Measurements from ENCODE around the gene MED4. TPM values are rescaled to one million over a fixed set of nuclear protein-coding genes. Genes with fewer than 3 reads are reported as not detected.

MED4 gene
- total RNA-seq, 1 donor from 2014 or later, result 34.6 TPM

DNA sequence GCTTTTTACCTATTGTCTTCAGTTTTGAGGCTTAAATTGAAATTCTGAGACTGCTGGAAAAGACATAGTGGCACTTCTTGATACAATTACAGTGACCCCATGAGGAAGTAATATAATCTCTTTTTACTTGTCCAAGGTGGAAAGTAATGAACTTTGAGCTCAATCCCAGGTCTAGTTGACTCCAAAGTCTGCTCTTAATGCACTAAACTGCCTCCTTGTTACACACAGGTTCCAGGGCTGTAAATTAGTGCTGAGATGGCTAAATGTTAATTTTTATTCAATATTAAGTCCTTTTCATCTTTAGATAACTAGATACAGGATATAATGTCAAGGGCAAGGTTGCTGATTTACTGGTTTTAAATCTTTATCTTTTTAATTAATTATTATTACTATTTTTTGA lies 54.9 kb downstream of the MED4 start:
- Mint-ChIP-seq H3K27ac (ENCODE audit: unreplicated experiment) (no peak overlapping the region), H3K9me3 (ENCODE audit: low read depth) (no peaks in the 10 kb centered on the region), H3K4me3 (ENCODE audit: unreplicated experiment) (no peak overlapping the region), H3K4me1 (ENCODE audit: low read depth) (peaks cover 55% of the 10 kb centered on the region), H3K36me3 (ENCODE audit: low read depth) (no peaks in the 10 kb centered on the region), H3K27me3 (ENCODE audit: low read depth) (no peaks in the 10 kb centered on the region)
- no peak for DNase-seq (ENCODE audit: low spot score)
- TF ChIP-seq, protein P1, sequence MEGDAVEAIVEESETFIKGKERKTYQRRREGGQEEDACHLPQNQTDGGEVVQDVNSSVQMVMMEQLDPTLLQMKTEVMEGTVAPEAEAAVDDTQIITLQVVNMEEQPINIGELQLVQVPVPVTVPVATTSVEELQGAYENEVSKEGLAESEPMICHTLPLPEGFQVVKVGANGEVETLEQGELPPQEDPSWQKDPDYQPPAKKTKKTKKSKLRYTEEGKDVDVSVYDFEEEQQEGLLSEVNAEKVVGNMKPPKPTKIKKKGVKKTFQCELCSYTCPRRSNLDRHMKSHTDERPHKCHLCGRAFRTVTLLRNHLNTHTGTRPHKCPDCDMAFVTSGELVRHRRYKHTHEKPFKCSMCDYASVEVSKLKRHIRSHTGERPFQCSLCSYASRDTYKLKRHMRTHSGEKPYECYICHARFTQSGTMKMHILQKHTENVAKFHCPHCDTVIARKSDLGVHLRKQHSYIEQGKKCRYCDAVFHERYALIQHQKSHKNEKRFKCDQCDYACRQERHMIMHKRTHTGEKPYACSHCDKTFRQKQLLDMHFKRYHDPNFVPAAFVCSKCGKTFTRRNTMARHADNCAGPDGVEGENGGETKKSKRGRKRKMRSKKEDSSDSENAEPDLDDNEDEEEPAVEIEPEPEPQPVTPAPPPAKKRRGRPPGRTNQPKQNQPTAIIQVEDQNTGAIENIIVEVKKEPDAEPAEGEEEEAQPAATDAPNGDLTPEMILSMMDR (IDR thresholded peaks at IDR 0.05), result no peak

DNA sequence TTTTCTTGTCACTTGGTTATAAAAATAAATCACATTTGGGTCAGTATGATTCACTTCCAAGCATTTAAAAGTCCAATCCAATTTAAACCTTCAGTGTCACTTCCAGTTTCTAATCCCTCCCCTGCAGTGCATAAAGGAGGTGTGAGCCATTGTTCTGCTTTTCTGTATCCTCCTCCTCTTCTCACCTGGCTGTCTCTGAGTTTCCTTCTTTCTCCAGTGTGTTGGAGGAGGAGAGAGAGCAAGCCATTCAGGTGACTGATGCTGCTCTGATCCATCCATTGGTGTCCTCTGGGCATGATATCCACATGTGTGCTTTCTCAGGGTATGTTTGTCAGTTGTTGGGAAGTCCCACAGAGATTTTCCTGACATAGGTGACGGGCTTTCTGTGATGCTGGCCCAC lies 56.1 kb downstream of the MED4 start:
- peak overlapping the region; percentile 99 for H3K27ac Mint-ChIP-seq (ENCODE audit: unreplicated experiment)
- peak overlapping the region; percentile 85 for H3K4me3 Mint-ChIP-seq (ENCODE audit: unreplicated experiment)
- no peak for DNase-seq (ENCODE audit: low spot score)
- TF ChIP-seq, protein P1 (IDR thresholded peaks at IDR 0.05), result no peak
- H3K9me3 Mint-ChIP-seq (ENCODE audit: low read depth), result peaks cover 3% of the 10 kb centered on the region
- peaks cover 48% of the 10 kb centered on the region for H3K4me1 Mint-ChIP-seq (ENCODE audit: low read depth)
- H3K27me3 Mint-ChIP-seq (ENCODE audit: low read depth), result no peaks in the 10 kb centered on the region
- H3K36me3 Mint-ChIP-seq (ENCODE audit: low read depth), result peaks cover 3% of the 10 kb centered on the region

DNA sequence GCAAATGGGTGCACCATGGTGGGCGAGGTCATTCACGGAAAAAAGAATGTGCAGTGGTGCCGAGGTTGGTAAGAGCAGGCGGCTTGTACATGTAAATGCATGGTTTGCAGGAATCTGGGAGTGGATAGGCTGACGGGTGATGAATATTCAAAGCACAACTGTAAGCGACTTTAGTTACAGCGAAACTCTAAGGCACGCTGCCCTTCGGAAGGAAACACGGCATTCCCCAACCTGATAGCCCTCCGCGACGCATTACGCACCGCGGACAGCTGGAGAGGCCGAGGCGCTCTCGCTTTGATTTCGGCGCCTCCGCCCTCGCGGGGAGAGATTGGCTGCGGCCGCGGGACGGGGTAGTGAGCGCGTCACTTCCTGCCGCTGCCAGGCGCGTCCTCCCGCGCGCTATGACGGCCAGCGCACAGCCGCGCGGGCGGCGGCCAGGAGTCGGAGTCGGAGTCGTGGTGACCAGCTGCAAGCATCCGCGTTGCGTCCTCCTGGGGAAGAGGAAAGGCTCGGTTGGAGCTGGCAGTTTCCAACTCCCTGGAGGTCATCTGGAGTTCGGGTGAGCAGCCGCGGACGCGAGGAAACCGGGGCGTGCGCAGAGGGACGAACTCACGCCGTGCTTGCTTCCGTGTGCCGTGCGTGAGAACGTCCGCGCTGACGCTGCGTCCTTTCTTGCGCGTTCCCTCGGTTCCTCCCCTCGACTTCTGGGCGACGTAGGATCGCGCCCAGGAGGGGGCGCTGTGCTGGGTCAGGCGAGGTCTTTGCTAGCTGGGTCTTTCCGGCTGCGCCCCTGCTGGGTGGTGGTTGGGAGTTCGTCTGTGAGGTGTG lies 57.3 kb downstream of the MED4 start, which contains the start of gene NUDT15:
Gene NUDT15, plus strand, starts transcription at position 381 of the 828 bp plus-strand sequence. Its CDS starts 21 bp downstream, at position 402.
- peak within 1 kb of the TSS; percentile 99 for H3K27ac Mint-ChIP-seq (ENCODE audit: unreplicated experiment)
- H3K36me3 Mint-ChIP-seq (ENCODE audit: low read depth), result peaks cover 3% of the 10 kb centered on the region
- H3K27me3 Mint-ChIP-seq (ENCODE audit: low read depth), result no peaks in the 10 kb centered on the region
- peak; percentile 96 for DNase-seq (ENCODE audit: low spot score)
- peaks cover 6% of the 10 kb centered on the region for H3K9me3 Mint-ChIP-seq (ENCODE audit: low read depth)
- H3K4me3 Mint-ChIP-seq (ENCODE audit: unreplicated experiment), result peak within 1 kb of the TSS; percentile 85
- TF ChIP-seq, protein P1 (IDR thresholded peaks at IDR 0.05), result peak; percentile 100
- H3K4me1 Mint-ChIP-seq (ENCODE audit: low read depth), result peaks cover 37% of the 10 kb centered on the region

DNA sequence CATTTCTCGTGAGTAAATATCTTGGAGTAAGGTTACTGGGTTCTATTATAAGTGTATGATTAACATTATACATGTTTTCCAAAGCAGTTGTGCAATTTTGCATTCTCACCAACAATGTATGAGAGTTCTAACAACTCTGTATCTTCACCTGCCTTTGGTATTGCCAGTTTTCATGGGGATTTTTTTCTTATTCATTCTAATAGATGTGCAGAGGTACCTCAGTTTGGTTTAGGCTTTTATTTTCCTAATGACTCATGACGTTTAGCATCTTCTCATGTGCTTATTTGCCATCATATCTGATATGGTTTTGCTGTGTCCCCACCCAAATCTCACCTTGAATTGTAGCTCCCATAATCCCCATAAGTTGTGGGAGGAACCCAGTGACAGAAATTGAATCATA lies 65.0 kb downstream of the MED4 start:
- Mint-ChIP-seq H3K27ac (ENCODE audit: unreplicated experiment) (no peak overlapping the region), H3K4me1 (ENCODE audit: low read depth) (no peaks in the 10 kb centered on the region), H3K27me3 (ENCODE audit: low read depth) (no peaks in the 10 kb centered on the region), H3K9me3 (ENCODE audit: low read depth) (peaks cover 21% of the 10 kb centered on the region), H3K36me3 (ENCODE audit: low read depth) (peaks cover 10% of the 10 kb centered on the region), H3K4me3 (ENCODE audit: unreplicated experiment) (no peak overlapping the region)
- TF ChIP-seq, protein P1 (IDR thresholded peaks at IDR 0.05), result no peak
- no peak for DNase-seq (ENCODE audit: low spot score)

DNA sequence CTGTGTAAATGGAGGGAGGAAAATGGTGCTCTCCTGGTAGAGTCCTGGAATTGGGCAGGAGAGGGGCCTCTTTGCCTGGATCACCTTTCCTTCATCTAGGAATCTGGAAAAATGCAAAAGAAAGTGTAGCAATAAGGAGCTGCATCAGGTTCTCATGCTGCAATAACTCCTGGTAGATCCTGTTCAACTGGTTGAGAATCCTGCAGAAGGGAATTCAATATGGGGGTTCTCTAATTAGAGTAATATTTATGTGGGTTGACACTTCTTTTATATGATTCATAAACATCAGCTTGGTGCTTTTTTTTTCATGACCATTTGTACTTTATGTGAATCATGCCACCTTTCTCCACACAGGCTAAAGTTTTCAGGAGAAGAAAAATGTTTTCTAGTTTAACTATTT lies 66.8 kb downstream of the MED4 start:
- TF ChIP-seq, protein P1 (IDR thresholded peaks at IDR 0.05), result no peak
- no peak for DNase-seq (ENCODE audit: low spot score)
- peaks cover 27% of the 10 kb centered on the region for H3K9me3 Mint-ChIP-seq (ENCODE audit: low read depth)
- H3K27me3 Mint-ChIP-seq (ENCODE audit: low read depth), result no peaks in the 10 kb centered on the region
- H3K27ac Mint-ChIP-seq (ENCODE audit: unreplicated experiment), result no peak overlapping the region
- H3K36me3 Mint-ChIP-seq (ENCODE audit: low read depth), result peaks cover 10% of the 10 kb centered on the region
- no peak overlapping the region for H3K4me3 Mint-ChIP-seq (ENCODE audit: unreplicated experiment)
- H3K4me1 Mint-ChIP-seq (ENCODE audit: low read depth), result no peaks in the 10 kb centered on the region

Other genes starting within 250 kb of the MED4 start
- 33.0 to 46.8 TPM (median 35.7 TPM) in 3 replicates for gene SUCLA2, start 93.8 kb downstream of the MED4 start, total RNA-seq
- gene NUDT15, start 57.4 kb downstream of the MED4 start, total RNA-seq, result 8.7 to 12.0 TPM (median 9.9 TPM) in 3 replicates
- 339 to 450 TPM (median 350 TPM) in 3 replicates for gene ITM2B, start 138.1 kb upstream of the MED4 start, total RNA-seq
- gene RB1, start 208.6 kb upstream of the MED4 start, total RNA-seq, result 33.4 to 40.6 TPM (median 36.0 TPM) in 3 replicates

Measured in chondrocyte (in vitro differentiated cells).